ENCODE results near the gene ZNF526.

- TF ChIP-seq POLR2A (IDR thresholded peaks at IDR 0.05) (no peak), CTCF (IDR thresholded peaks at IDR 0.05) (no peak), POLR2AphosphoS5 (IDR thresholded peaks at IDR 0.05) (no peak), EP300 (IDR thresholded peaks at IDR 0.05) (no peak)
These were observed 31.4 kb upstream of the ZNF526 start for GRCh38 chr19:42188665-42189064.
